Activated naive CD4-positive, alpha-beta T cell treated with anti-CD3 and anti-CD28 coated beads, Interleukin-2, amount 50 U/mL, for 72 hours (primary cell): ENCODE results near the gene TBC1D17. TPM values are rescaled to one million over a fixed set of nuclear protein-coding genes. Genes with fewer than 3 reads are reported as not detected.
A peak's percentile ranks its signal among the peaks of the same experiment; 100 is the strongest.

Source experiments
- ATAC-seq, 2 donors: fragments of 150-1000 bp; cut with Tn5 transposase; 2 replicates each; pipeline ENCODE4 v1.10.0; 2021; ENCODE audit warnings: mild to moderate bottlenecking in 2 of 2, moderate library complexity in 2 of 2
- DNase-seq, 2 donors: peaks; one replicate each; pipeline ENCODE4 v3.0.0; 2021 to 2022; ENCODE audit warnings: low spot score in 2 of 2
- H3K27ac Mint-ChIP-seq, 2 donors: one replicate each; pipeline ENCODE4 v1.8.0; 2022; ENCODE audit warnings: mild to moderate bottlenecking in 2 of 2, mixed read lengths in 2 of 2
- H3K36me3 Mint-ChIP-seq, 2 donors: one replicate each; pipeline ENCODE4 v1.8.0; 2022; ENCODE audit warnings: mixed read lengths in 2 of 2
- H3K9me3 Mint-ChIP-seq, 2 donors: one replicate each; pipeline ENCODE4 v1.8.0; 2022; ENCODE audit warnings: mixed read lengths in 2 of 2
- total RNA-seq, 2 donors: library from RNA; stranded (reverse); gene quantifications; one replicate each; pipeline ENCODE4 v1.2.3, GENCODE V29; 2022

The TBC1D17 gene
- total RNA-seq: 10 to 100 TPM; 28.8 to 53.0 TPM

DNA sequence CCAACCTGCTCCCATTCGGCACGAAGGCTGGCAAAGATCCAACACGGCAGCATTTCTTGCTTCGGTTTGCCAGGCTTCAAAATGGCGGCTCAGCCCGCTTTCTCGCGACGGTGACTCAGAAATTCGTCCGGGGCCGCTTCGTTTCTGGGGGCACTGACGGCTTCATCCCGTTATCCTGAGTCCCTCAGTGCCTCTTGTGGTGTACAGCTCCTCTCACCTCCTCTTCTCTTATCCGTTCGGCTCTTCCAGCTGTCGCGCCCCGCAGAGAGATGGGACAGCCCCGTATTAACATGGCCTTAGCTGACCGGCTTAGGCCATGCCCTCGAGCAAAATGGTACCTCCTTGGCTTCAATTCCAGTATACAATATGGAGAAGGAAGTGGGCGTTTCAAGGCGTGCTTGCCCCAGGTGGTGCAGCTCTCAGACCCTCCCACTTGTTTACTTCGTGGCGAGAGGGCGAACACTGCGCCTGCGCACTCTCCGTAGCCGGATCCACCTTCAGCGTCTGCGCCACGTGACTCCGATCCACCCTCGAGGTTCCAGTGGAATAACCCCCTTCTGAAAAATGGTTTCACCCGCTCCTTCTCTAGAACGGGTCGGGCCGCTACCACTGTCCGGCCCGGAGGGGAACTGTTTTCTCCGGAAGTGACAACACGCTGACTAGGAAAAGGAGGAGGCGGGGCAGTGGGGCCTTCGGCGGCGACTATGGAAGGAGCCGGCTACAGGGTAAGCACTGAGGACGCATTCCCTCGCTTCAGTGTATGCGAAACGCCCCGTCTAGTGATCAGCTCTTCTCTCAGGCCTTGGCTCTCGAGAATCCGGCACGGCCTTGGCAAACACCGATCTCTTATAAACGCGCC is at the start of gene TBC1D17, which contains the start of gene AKT1S1:
TSS of gene TBC1D17 (plus strand) at position 683 of the 859 bp plus-strand sequence. CDS start at position 705, 22 bp downstream.
TSS of gene AKT1S1 (minus strand) at position 336 of the 859 bp plus-strand sequence. CDS start 4,060 bp downstream, outside the sequence.
- no peaks in the 10 kb centered on the region for H3K9me3 Mint-ChIP-seq
- peak; percentile 94 to 100 for DNase-seq
- peaks cover 0 to 18% of the 10 kb centered on the region in 2 donors for H3K36me3 Mint-ChIP-seq
- ATAC-seq: peak; percentile 78 to 79
- H3K27ac Mint-ChIP-seq: no peak within 1 kb of the TSS

DNA sequence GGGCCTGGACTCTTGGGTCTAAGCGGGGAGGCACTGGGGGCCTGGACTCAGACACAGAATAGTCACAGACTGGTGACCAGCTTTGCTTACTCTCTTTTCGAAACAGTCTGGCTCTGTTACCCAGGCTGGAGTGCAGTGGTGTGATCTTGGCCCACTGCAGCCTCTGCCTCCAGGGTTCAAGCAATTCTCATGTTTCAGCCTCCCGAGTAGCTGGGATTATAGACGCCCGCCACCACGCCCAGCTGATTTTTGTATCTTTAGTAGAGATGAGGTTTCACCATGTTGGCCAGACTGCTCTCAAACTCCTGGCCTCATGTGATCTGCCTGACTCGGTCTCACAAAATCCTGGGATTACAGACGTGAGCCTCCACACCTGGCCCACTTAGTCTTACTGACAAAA is 48.3 kb upstream of the TBC1D17 start:
- Mint-ChIP-seq H3K27ac (no peak overlapping the region), H3K9me3 (no peaks in the 10 kb centered on the region), H3K36me3 (peaks cover 0 to 4% of the 10 kb centered on the region in 2 donors)
- ATAC-seq (no peak), DNase-seq (no peak)

DNA sequence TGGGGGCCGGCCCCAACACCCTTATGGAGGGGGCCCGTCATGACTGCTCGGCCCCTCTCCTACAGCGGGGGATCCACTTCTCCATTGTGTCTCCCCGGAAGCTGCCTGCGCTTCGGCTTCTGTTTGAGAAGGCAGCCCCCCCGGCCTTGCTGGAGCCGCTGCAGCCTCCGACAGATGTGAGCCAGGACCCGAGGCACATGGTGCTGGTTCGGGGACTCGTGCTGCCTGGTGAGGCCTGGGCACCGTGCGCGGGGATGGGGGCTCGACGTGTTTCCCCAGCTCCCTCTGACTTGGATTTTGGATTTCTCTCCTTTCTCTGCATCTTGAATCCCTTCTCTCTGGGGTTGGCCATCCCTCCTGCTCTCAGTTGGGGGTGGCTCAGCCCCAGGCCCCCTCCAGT is 47.8 kb upstream of the TBC1D17 start:
- Mint-ChIP-seq H3K36me3 (peaks cover 0 to 4% of the 10 kb centered on the region in 2 donors), H3K27ac (no peak overlapping the region), H3K9me3 (no peaks in the 10 kb centered on the region)
- no peak for ATAC-seq
- DNase-seq: no peak

DNA sequence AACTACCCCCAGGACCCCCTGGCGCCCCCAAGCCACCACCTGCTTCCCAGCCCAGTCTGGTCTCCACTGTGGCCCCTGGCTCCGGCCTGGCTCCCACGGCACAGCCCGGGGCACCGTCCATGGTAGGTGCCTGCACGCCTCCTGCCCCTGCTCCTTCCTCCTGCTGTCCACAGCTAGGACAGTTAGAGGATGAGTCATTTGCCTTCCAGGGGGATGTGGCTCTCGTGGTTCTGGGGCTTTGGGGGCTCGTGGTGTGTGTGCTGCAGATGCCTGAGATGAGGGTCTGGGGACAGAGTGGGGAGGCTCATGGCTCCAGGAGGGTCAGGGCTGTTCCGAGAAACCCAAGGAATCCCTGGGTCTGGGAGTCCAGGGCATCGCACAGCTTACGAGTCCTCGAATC is 46.7 kb upstream of the TBC1D17 start:
- ATAC-seq (no peak), DNase-seq (no peak)
- Mint-ChIP-seq H3K9me3 (no peaks in the 10 kb centered on the region), H3K36me3 (peaks cover 0 to 4% of the 10 kb centered on the region in 2 donors), H3K27ac (no peak overlapping the region)

DNA sequence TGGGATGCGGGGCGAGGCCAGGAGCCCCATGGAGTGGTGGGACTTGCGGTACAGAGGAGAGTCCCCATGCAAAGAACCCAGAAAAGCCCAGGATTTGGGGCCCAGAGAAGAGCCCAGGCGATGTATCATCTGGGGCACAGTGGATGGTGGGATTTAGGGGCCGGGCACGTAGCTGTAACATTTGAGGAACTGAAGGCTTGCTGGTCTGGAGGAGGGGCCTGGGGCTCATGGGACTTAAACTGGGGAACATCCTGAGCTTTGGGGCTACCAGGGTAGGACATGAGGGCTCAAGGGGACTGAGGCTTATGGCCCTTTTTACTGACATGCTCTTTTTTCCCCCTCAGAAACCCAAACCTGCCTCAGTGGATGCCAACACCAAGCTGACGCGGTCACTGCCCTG is 45.9 kb upstream of the TBC1D17 start:
- ATAC-seq (no peak), DNase-seq (no peak)
- Mint-ChIP-seq H3K36me3 (peaks cover 0 to 4% of the 10 kb centered on the region in 2 donors), H3K27ac (peak overlapping the region; percentile 0 to 79), H3K9me3 (no peaks in the 10 kb centered on the region)

DNA sequence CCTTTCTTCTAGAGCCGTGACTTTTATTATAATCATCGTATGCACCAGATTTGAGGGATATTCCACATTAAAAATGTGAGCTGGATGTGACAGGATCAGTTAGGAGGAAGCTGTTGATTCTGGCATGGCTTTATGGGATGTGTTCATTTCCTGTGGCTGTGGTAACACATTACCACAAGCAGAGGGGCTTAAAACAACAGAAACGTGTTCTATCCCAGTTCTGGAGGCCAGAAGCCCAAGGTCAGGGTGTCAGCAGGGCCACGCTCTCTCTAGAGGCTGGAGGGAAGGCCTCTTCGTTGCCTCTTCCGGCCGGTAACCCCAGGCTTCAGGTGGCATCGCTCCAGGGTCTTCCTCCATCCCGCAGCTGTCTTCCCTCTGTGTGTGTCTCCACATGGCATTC is 44.9 kb upstream of the TBC1D17 start:
- ATAC-seq (no peak), DNase-seq (no peak)
- H3K27ac Mint-ChIP-seq: peak overlapping the region; percentile 0 to 85
- no peaks in the 10 kb centered on the region for H3K9me3 Mint-ChIP-seq
- peaks cover 3 to 4% of the 10 kb centered on the region in 2 donors for H3K36me3 Mint-ChIP-seq

DNA sequence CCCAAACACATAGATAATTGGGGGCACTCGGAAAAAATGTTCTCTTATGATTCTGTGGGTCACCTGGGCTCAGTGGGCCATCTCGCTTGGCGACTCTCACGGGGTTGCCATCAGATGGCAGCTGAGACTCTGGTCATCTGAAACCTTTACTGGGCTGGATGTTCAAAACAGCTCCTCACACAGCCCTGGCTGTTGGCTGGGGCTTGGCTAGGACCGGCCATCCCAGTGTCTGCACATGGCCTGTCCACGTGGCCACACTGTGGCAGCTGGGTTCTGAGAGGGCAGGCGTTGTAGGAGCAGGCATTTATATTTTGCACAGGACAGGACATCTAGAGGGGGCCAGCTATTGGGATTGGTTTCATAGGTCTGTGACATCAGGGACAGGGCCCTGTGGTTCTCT is 43.9 kb upstream of the TBC1D17 start:
- DNase-seq: no peak
- peaks cover 4 to 5% of the 10 kb centered on the region in 2 donors for H3K36me3 Mint-ChIP-seq
- H3K9me3 Mint-ChIP-seq: no peaks in the 10 kb centered on the region
- no peak for ATAC-seq
- H3K27ac Mint-ChIP-seq: no peak overlapping the region

DNA sequence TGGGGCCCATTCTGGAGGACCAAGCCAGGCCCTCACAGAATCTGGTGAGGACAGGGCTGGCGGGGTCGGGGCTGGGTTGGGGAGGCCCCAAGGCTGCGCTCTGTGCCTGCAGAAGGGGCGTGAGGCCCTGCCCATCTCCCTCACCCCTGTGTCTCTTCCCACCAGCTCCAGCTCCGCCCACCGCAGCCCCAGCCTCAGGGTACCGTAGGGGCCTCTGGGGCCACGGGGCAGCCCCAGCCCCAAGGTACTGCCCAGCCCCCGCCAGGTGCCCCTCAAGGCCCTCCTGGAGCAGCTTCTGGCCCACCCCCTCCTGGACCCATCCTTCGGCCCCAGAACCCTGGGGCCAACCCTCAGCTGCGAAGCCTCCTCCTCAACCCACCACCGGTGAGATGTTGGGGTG is 41.9 kb upstream of the TBC1D17 start:
- DNase-seq (no peak), ATAC-seq (no peak)
- Mint-ChIP-seq H3K36me3 (peaks cover 4 to 9% of the 10 kb centered on the region in 2 donors), H3K27ac (no peak overlapping the region), H3K9me3 (no peaks in the 10 kb centered on the region)

DNA sequence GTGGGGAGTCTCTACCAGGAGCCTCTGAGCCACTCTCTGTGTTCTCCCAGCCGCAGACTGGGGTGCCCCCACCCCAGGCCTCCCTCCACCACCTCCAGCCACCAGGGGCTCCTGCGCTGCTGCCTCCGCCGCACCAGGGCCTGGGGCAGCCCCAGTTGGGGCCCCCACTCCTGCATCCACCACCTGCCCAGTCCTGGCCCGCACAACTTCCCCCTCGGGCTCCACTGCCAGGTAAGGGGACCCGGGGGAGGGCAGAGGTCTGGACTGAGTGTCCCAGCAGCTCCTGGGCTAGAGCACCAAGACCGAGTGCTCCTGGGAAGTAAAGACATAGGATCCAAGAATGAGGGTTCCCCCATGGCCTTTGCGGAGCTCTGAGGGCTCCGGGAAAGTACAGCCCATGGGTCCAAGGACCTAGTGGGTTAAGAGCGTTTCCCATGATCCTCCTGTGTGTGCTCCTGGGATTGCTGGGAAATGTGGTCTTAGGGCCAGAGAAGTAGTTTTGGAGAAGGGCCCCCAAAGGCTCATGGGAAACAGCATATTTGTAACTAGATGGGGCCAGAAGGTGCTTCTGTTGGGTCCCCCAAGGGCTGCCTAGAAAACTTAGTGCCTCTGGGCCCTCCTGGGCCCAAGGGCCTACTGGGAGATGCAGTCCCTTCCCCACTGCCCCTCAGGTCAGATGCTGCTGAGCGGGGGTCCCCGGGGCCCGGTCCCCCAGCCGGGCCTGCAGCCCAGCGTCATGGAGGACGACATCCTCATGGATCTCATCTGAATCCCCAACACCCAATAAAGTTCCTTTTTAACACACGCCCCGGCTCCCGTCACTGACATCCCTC is 41.1 kb upstream of the TBC1D17 start:
- ATAC-seq (no peak), DNase-seq (no peak)
- Mint-ChIP-seq H3K27ac (peak overlapping the region in 1 of 2 donors; percentile 39), H3K36me3 (peaks cover 4 to 12% of the 10 kb centered on the region in 2 donors), H3K9me3 (no peaks in the 10 kb centered on the region)

DNA sequence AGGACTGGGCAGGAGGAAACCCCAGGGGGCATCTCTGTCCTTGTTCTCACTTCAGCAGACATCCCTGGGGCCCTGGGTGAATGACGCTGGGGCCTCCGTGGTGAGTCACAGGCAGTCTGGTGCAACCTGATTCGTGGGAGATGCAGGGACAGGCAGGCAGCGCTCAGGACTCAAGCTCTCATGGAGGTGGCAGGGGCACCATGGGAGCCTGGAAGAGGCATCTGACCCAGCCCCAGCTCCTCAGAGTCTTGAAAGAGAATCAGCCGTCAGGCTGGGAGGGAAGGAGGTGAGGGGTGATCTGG is 40.5 kb upstream of the TBC1D17 start:
- ATAC-seq (no peak), DNase-seq (no peak)
- H3K9me3 Mint-ChIP-seq: no peaks in the 10 kb centered on the region
- H3K27ac Mint-ChIP-seq: peak overlapping the region; percentile 39 to 50
- peaks cover 4 to 12% of the 10 kb centered on the region in 2 donors for H3K36me3 Mint-ChIP-seq

DNA sequence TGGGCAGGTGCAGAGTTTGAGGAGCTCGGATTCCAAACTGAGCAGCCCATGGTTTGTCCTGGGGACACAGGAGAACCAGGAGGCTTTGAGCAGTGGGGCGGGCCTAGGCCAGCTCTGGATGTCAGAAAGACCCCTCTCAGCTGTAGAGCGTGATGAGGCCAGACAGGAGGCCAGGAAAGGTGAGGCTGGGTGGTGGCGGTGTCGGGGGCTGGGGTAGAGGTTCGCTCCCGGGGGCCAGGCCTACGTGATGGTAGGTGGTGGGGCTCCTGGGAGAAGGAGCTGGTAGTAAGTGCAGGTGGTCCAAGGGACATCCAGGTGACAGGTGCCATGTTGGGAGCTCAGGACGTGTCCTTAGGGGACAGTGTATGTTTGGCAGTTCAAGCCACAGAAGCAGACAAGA is 40.1 kb upstream of the TBC1D17 start:
- Mint-ChIP-seq H3K9me3 (no peaks in the 10 kb centered on the region), H3K36me3 (peaks cover 2 to 12% of the 10 kb centered on the region in 2 donors), H3K27ac (peak overlapping the region in 1 of 2 donors; percentile 50)
- DNase-seq (no peak), ATAC-seq (no peak)

DNA sequence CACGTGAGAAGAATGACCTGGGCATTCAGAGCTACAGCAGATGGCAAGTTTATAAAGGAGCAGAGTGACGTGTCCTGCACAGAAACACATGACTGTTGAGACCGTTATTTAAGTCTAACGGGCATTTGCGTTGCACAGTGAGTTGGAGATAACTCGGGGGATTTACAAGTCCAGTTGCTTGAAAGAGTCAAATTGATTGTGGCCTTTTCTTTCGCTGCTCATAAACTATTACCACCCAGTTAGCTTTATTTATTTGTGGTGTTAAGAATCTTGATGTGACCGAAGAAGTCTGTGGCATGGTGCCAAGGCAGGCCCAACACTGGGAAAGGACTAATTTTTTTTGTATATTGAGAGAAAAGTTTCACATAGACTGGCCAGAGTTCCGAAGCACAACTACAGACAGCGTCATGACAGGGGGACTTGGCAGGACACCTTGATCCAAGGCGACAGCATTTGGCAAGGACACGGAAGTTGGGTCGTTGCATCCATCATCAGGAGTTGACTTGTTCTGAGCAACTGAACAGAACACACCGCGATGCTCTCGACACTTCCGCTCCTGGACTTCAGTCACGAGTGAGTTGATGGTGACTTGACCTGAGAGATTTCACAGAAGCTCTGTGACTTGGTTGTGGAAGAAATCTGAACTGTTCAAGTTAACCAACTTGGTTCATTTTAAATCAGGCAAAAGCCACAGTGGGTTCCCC is 38.5 kb upstream of the TBC1D17 start:
- ATAC-seq (no peak), DNase-seq (no peak)
- Mint-ChIP-seq H3K9me3 (no peaks in the 10 kb centered on the region), H3K36me3 (peaks cover 0 to 12% of the 10 kb centered on the region in 2 donors), H3K27ac (no peak overlapping the region)

DNA sequence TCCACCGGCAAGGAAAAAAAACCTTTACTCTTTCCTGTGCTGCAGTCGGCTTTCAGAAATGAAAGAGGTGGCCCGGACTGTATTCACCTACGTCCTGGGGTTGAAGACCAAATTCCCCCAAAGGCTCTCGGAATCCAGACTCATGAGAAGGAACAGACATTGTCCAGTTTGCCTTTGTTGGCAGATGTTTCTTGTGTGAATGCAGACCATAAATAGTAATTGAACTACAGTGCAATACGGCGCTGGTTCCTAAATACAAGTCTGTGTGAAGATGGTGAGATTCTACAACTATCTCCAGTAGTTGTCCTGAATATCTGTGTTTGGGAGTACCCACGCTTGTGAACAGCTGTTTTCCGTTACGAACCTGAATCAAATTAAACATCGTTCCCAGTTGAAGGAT is 37.8 kb upstream of the TBC1D17 start:
- Mint-ChIP-seq H3K36me3 (peaks cover 0 to 12% of the 10 kb centered on the region in 2 donors), H3K9me3 (no peaks in the 10 kb centered on the region), H3K27ac (no peak overlapping the region)
- DNase-seq (no peak), ATAC-seq (no peak)

DNA sequence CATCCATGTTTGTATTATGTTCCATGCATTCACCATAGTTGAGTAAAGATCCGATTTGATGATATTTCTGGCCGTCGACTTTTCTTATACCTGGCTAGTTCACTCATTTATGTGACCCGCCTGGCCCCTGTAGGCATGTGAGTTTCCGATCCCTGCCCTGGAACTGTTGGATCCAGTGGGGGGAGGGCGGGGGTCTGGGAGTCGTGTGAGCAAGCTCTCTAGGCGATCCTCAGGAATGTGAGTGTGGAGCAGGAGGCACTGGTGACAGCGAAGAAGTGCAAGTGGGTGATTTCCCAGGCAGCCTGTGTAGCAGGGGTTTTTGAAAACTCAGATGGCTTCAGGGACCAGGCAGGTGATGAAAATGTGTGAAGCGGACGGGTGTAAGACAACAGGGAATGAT is 37.2 kb upstream of the TBC1D17 start:
- no peak for ATAC-seq
- Mint-ChIP-seq H3K27ac (peak overlapping the region in 1 of 2 donors; percentile 25), H3K36me3 (peaks cover 0 to 12% of the 10 kb centered on the region in 2 donors), H3K9me3 (no peaks in the 10 kb centered on the region)
- DNase-seq: no peak

DNA sequence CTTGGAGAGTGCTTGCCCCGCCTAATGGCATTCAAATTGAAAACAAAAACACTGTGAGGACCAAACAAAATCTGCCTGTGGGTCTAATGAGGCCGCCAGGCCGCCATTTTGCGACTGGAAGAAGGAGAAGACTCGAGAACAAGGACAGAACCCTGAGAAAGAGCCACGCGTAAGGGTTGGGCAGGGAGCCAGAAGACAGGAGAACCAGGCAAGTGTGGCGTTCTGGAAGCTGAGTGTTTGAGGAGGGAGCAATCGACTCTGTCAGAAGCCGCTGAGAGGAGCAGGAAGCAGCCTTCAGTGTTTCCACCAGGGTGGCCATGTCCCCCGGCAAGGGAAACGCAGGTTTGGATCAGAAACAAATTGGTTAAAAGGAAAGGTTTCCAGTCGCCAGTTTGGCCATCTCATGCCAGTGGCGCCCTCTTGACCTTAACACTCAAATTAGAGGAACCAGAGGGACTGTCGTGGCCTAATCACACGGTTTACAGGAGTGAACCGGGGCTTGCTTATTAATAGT is 36.7 kb upstream of the TBC1D17 start:
- no peak for DNase-seq
- Mint-ChIP-seq H3K9me3 (no peaks in the 10 kb centered on the region), H3K36me3 (peaks cover 0 to 12% of the 10 kb centered on the region in 2 donors), H3K27ac (peak overlapping the region in 1 of 2 donors; percentile 25)
- ATAC-seq: no peak

DNA sequence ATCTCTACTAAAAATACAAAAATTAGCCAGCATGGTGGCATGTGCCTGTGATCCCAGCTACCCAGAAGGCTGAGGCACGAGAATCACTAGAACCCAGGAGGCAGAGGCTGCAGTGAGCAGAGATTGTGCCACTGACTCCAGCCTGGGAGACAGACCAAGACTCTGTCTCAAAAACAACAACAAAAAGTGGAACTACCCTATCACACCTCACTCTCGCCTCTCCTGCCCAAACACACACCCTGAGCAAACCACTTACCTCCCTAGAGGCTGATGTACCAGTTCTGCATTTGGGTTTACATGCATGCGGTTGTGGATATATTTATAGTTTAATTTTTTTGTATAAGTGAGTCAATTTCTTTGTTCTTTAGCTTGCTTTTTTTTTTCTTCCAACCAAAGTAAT is 34.2 kb upstream of the TBC1D17 start:
- DNase-seq (no peak), ATAC-seq (no peak)
- no peaks in the 10 kb centered on the region for H3K9me3 Mint-ChIP-seq
- H3K36me3 Mint-ChIP-seq: peaks cover 0 to 6% of the 10 kb centered on the region in 2 donors
- no peak overlapping the region for H3K27ac Mint-ChIP-seq
